ENCODE data around the gene MIAT.

DNA sequence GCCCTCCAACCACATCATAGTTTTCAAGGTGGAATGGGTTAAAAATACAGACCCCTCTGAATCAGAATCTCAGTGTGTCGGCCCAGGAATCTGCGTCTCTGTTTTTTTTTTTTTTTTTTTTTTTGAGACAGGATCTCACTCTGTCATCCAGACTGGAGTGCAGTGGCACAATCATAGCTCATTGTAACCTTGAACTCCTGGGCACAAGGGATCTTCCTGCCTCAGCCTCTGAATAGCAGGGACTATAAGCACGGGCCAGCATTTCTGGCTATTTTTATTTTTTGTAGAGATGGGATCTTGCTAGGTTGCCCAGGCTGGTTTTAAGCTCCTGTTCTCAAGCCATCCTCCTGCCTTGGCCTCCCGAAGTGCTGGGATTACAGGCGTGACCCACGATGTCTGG is 28.2 kb downstream of the MIAT start:
- TF ChIP-seq CTCF (tag by site-specific recombination; IDR thresholded peaks at IDR 0.05) (no peak), GLIS1 (tag by site-specific recombination; IDR thresholded peaks at IDR 0.05) (no peak), PATZ1 (tag by site-specific recombination; IDR thresholded peaks at IDR 0.05) (no peak), ZNF24 (tag by site-specific recombination; IDR thresholded peaks at IDR 0.05) (no peak), ZNF555 (tag by site-specific recombination; conservative IDR thresholded peaks at IDR 0.05) (no peak), ZFP37 (tag by site-specific recombination; IDR thresholded peaks at IDR 0.05) (no peak), ZNF449 (tag by site-specific recombination; IDR thresholded peaks at IDR 0.05) (no peak), MZF1 (tag by site-specific recombination; IDR thresholded peaks at IDR 0.05; ENCODE audit: borderline replicate concordance) (no peak), ZNF626 (tag by site-specific recombination; IDR thresholded peaks at IDR 0.05) (no peak), ZNF169 (tag by site-specific recombination; IDR thresholded peaks at IDR 0.05) (no peak)

Data from HEK293 (cell line).